GM12878 (cell line): Measurements from ENCODE around the gene ANKRD13C. TPM values are rescaled to one million over a fixed set of nuclear protein-coding genes. Genes with fewer than 3 reads are reported as not detected.

Source experiments
- ATAC-seq: fragments of 200-7000 bp; cut with Tn5 transposase; 3 replicates; pipeline ENCODE4 v1.9.1; 2020; ENCODE audit warnings: mild to moderate bottlenecking, moderate library complexity
- BruUV-seq: library from RNA; stranded (reverse); fragments of 400-500 nt; replicated peaks from 2 replicates; lab custom pipeline; 2021; lab: Mats Ljungman, UMichigan
- CTCF ChIA-PET: fragments of 300-600 bp; sonication (Branson Sonifier 250); formaldehyde crosslinking; extraction: SDS; loops from one replicate; lab custom pipeline; 2021; ENCODE audit warnings: inconsistent platforms; lab: Yijun Ruan, JAX
- POLR2A ChIA-PET: fragments of 350-600 bp; formaldehyde crosslinking; extraction: SDS; loops from one replicate; lab custom pipeline; 2021; ENCODE audit warnings: inconsistent platforms; lab: Charles Lee
- RAD21 ChIA-PET: fragments of 300-600 bp; sonication (Branson Sonifier 250); formaldehyde crosslinking; loops from one replicate; lab custom pipeline; 2023; ENCODE audit warnings: antibody characterized with exemption; ENCODE audit not compliant: unreplicated experiment; lab: Charles Lee
- SMC1A ChIA-PET: fragments of 300-600 bp; sonication (Branson Sonifier 250); formaldehyde crosslinking; loops from one replicate; lab custom pipeline; 2023; ENCODE audit not compliant: unreplicated experiment, uncharacterized antibody; lab: Charles Lee
- DNase-seq: peaks from one replicate; pipeline ENCODE4 v3.0.0-alpha.2; 2011; ENCODE audit warnings: low read depth, low spot score
- FAIRE-seq: peaks from 3 replicates; lab custom pipeline; 2011; peaks lifted over from hg19 to GRCh38; lab: Jason Lieb, UNC
- H2AFZ ChIP-seq: 2 replicates; pipeline ENCODE4 v1.6.0; 2011; ENCODE audit warnings: low read depth, low read length, control low read depth; ENCODE audit not compliant: control insufficient read depth
- H3K27ac ChIP-seq: 2 replicates; pipeline ENCODE4 v1.5.1; 2011; ENCODE audit warnings: control low read depth; ENCODE audit not compliant: control insufficient read depth, insufficient read depth
- H3K27me3 ChIP-seq, 2 experiments: replicated peaks in 1 of 2; 2 replicates each; pipeline versions ENCODE4 v1.6.0 to v1.6.1; 2011; ENCODE audit warnings: low read length in 1 of 2; ENCODE audit not compliant: control insufficient read depth in 2 of 2, insufficient read depth in 2 of 2
- H3K36me3 ChIP-seq, 2 experiments: 2 replicates each; pipeline ENCODE4 v1.5.1; 2011; ENCODE audit warnings: low read length in 1 of 2; ENCODE audit not compliant: control insufficient read depth in 2 of 2, insufficient read depth in 2 of 2
- H3K4me1 ChIP-seq: 2 replicates; pipeline ENCODE4 v1.6.1; 2011; ENCODE audit warnings: mild to moderate bottlenecking, low read length, moderate library complexity, mixed read lengths; ENCODE audit not compliant: control insufficient read depth, insufficient read depth
- H3K4me2 ChIP-seq: 2 replicates; pipeline ENCODE4 v1.6.0; 2011; ENCODE audit warnings: control low read depth; ENCODE audit not compliant: control insufficient read depth, insufficient read depth
- H3K4me3 ChIP-seq: fragments of 200-600 bp; sonication (generic); 2 replicates; pipeline ENCODE4 v1.5.1; 2016
- H3K79me2 ChIP-seq: 2 replicates; pipeline ENCODE4 v1.6.0; 2011; ENCODE audit warnings: low read length; ENCODE audit not compliant: control insufficient read depth, insufficient read depth
- H3K9ac ChIP-seq: 2 replicates; pipeline ENCODE4 v1.8.0; 2011; ENCODE audit warnings: low read length, control low read depth, mixed read lengths; ENCODE audit not compliant: control insufficient read depth, insufficient read depth
- H3K9me3 ChIP-seq: replicated peaks from 3 replicates; pipeline ENCODE4 v1.5.1; 2011; ENCODE audit warnings: mild to moderate bottlenecking, low read length; ENCODE audit not compliant: control insufficient read depth, insufficient read depth
- H4K20me1 ChIP-seq: 2 replicates; pipeline ENCODE4 v1.6.0; 2011; ENCODE audit not compliant: control insufficient read depth, insufficient read depth
- BCL11A ChIP-seq: IDR thresholded peaks from 2 replicates; pipeline ENCODE4 v1.6.1; 2011; ENCODE audit warnings: low read depth, low read length
- DPF2 ChIP-seq: fragments of 450-650 bp; IDR thresholded peaks from 2 replicates; pipeline ENCODE4 v1.6.1; 2017; ENCODE audit warnings: mild to moderate bottlenecking
- KDM1A ChIP-seq: fragments of 200-600 bp; sonication (generic); IDR thresholded peaks from 2 replicates; pipeline ENCODE4 v1.6.1; 2016; ENCODE audit warnings: borderline replicate concordance
- MLLT1 ChIP-seq: fragments of 450-650 bp; IDR thresholded peaks from 2 replicates; pipeline ENCODE4 v1.6.1; 2016; ENCODE audit warnings: mild to moderate bottlenecking
- NFYA ChIP-seq: IDR thresholded peaks from 2 replicates; pipeline ENCODE4 v1.6.1; 2011; ENCODE audit warnings: low read depth, mild to moderate bottlenecking, low read length, improper control_type of control experiment, borderline replicate concordance
- PAX5 ChIP-seq: IDR thresholded peaks from 2 replicates; pipeline ENCODE4 v1.6.1; 2011; ENCODE audit warnings: low read depth, low read length, borderline replicate concordance
- PBX3 ChIP-seq: IDR thresholded peaks from 2 replicates; pipeline ENCODE4 v1.6.1; 2011; ENCODE audit warnings: mild to moderate bottlenecking, low read depth, low read length, moderate library complexity; ENCODE audit not compliant: insufficient replicate concordance
- POLR2AphosphoS2 ChIP-seq: IDR thresholded peaks from 2 replicates; pipeline ENCODE4 v1.6.1; 2011; ENCODE audit warnings: low read depth, mild to moderate bottlenecking, low read length, improper control_type of control experiment, moderate library complexity
- SIX5 ChIP-seq: IDR thresholded peaks from 2 replicates; pipeline ENCODE4 v1.6.1; 2011; ENCODE audit warnings: mild to moderate bottlenecking, low read depth, low read length, moderate library complexity; ENCODE audit not compliant: severe bottlenecking
- SPI1 ChIP-seq: IDR thresholded peaks from 2 replicates; pipeline ENCODE4 v1.6.1; 2011; ENCODE audit warnings: low read depth, mild to moderate bottlenecking, low read length, moderate library complexity, borderline replicate concordance; ENCODE audit not compliant: insufficient read depth
- TCF12 ChIP-seq: IDR thresholded peaks from 2 replicates; pipeline ENCODE4 v1.6.1; 2011; ENCODE audit warnings: low read depth, mild to moderate bottlenecking, low read length
- YY1 ChIP-seq: IDR thresholded peaks from 2 replicates; pipeline ENCODE4 v1.6.1; 2011; ENCODE audit warnings: low read depth, mild to moderate bottlenecking, low read length
- WGBS: methylation state at CpG from one replicate; pipeline ENCODE4 v1.1.6; 2016; ENCODE audit warnings: low lambda C conversion rate; ENCODE audit not compliant: insufficient replicate concordance, insufficient coverage; ENCODE audit errors: missing lambda C conversion rate; 5-methylcytosine and 5-hydroxymethylcytosine counted together
- in situ Hi-C: fragments of 300-500 bp; cut with MboI; formaldehyde crosslinking; loops from 9 replicates; pipeline ENCODE4 v1.14.3; 2018; ENCODE audit warnings: mixed read lengths
- intact Hi-C: fragments of 100-400 bp; cut with micrococcal nuclease; formaldehyde crosslinking; loops from one replicate; pipeline ENCODE4 v1.14.2; 2022; ENCODE audit not compliant: unreplicated experiment
- polyA plus RNA-seq, 11 experiments: library from polyadenylated mRNA; depleted of rRNA in 4 of 11; unstranded in 6 of 11; stranded (reverse) in 5 of 11; fragments of >200 nt; fragmentation: Nextera tagmentation in 4 of 11; fragmentation: Illumina TruSeq in 1 of 11; extraction: Ambion mirVana in 4 of 11; extraction: Trizol in 1 of 11; gene quantifications; 1 replicate in 1 of 11; 2 replicates in 10 of 11; pipeline versions ENCODE4 v1.2.1 to v1.2.3, GENCODE V29; 2011 to 2016; ENCODE audit warnings: inconsistent platforms in 2 of 11, missing spikeins in 2 of 11, low read depth in 1 of 11
- total RNA-seq, 4 experiments: library from RNA; depleted of rRNA in 3 of 4; stranded (reverse); fragments of >200 nt in 3 of 4; fragmentation: Illumina TruSeq in 1 of 4; extraction: Trizol in 1 of 4; gene quantifications; 2 replicates each; pipeline versions ENCODE4 v1.2.1 to v1.2.3, GENCODE V29; 2013 to 2021
- TF ChIP-seq, protein P1 (sequence below): fragments of 450-650 bp; IDR thresholded peaks from 2 replicates; pipeline ENCODE4 v1.6.1; 2017; ENCODE audit warnings: low read depth, mild to moderate bottlenecking, moderate library complexity

The ANKRD13C gene
- total and polyA plus RNA-seq, 10 of the 15 experiments (the other 5 are each of a cell fraction or from before 2014, with no cell fraction given) = 3.7 to 24.4 (median 14.1) TPM

DNA sequence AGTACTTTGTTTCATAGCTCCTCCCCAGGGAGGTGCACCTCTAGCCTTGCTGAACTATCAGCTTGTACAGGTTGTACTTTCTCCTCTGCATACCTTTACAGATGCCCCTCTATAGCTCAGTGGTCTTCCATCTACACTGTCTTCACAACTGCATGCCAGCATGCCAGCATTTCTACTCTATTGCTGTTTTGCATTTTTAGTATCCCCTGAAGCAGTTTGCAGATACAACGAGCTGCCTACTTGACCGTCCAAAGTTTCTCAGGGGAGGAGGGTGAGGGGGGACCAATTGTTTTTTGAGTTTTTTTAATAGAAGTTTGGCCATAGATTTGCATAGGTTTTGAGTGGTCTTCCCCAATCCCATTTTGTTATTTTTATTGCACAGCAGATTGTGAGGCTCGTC, 29.0 kb upstream of the ANKRD13C start:
- Histone ChIP-seq H2AFZ (no peak overlapping the region), H3K27ac (no peak overlapping the region), H3K9ac (no peak overlapping the region), H3K4me3 (no peak overlapping the region), H3K4me2 (no peak overlapping the region), H4K20me1 (no peaks in the 10 kb centered on the region), H3K79me2 (no peaks in the 10 kb centered on the region), H3K9me3 (no peaks in the 10 kb centered on the region; the same call in 2 of the 3 replicates), H3K36me3 (no peaks in the 10 kb centered on the region), H3K27me3 (no peaks in the 10 kb centered on the region), H3K4me1 (no peaks in the 10 kb centered on the region)
- FAIRE-seq (no peak), DNase-seq (no peak), ATAC-seq (no peak)
- CTCF ChIA-PET = interaction anchor here (0.9 to 1.2 kb wide), 2 partner anchors 18 to 94 kb away, joined by 3 to 5 read pairs; no protein-coding TSS in a partner anchor
- intact Hi-C loops (loop anchor here (2.0 kb wide), 1 partner anchor 19 kb away; no protein-coding TSS in a partner anchor), in situ Hi-C loops (no loop called here)
- 94% methylated on average over 3 of the region's 3 CpGs for whole genome bisulfite sequencing
- RAD21 ChIA-PET = no interaction called here
- TF ChIP-seq MLLT1 (no peak), BCL11A (no peak)
- no TSS peak for BruUV-seq
- POLR2A ChIA-PET = interaction anchor here (1.1 kb wide), 1 partner anchor 18 kb away, joined by 3 read pairs; no protein-coding TSS in a partner anchor
- SMC1A ChIA-PET = interaction anchor here (0.7 to 1.7 kb wide), 5 partner anchors 13 to 31 kb away, joined by 3 to 5 read pairs (median 4); partner anchors contain the start of gene CTH

GRCh38 chr1:70382682-70383081, 28.2 kb upstream of the ANKRD13C start:
- SMC1A ChIA-PET = interaction anchor here (0.7 to 1.7 kb wide), 5 partner anchors 12 to 32 kb away, joined by 3 to 5 read pairs (median 4); partner anchors contain the start of gene CTH
- Histone ChIP-seq H3K4me2 (no peak overlapping the region), H3K4me3 (no peak overlapping the region), H3K9ac (no peak overlapping the region), H2AFZ (no peak overlapping the region), H3K9me3 (no peaks in the 10 kb centered on the region; the same call in 2 of the 3 replicates), H3K4me1 (no peaks in the 10 kb centered on the region), H3K27me3 (no peaks in the 10 kb centered on the region), H3K27ac (no peak overlapping the region), H4K20me1 (no peaks in the 10 kb centered on the region), H3K79me2 (no peaks in the 10 kb centered on the region), H3K36me3 (no peaks in the 10 kb centered on the region)
- RAD21 ChIA-PET = no interaction called here
- in situ Hi-C loops (no loop called here), intact Hi-C loops (loop anchor here (2.0 kb wide), 1 partner anchor 18 kb away; no protein-coding TSS in a partner anchor)
- POLR2A ChIA-PET = no interaction called here
- CTCF ChIA-PET = interaction anchor here (1.4 kb wide), 1 partner anchor 29 kb away, joined by 3 read pairs; the partner anchor contains the start of gene ANKRD13C
- ATAC-seq = peak; percentile 87
- DNase-seq = no peak
- FAIRE-seq = no peak
- no TSS peak for BruUV-seq
- TF ChIP-seq SPI1 (peak; percentile 89), SIX5 (no peak), YY1 (no peak), BCL11A (no peak), NFYA (no peak), DPF2 (0 out of 2 replicates have a peak, but pooled peaks have one; percentile 38), POLR2AphosphoS2 (no peak), PBX3 (no peak), KDM1A (no peak), TCF12 (no peak), PAX5 (no peak)
- TF ChIP-seq, protein P1, sequence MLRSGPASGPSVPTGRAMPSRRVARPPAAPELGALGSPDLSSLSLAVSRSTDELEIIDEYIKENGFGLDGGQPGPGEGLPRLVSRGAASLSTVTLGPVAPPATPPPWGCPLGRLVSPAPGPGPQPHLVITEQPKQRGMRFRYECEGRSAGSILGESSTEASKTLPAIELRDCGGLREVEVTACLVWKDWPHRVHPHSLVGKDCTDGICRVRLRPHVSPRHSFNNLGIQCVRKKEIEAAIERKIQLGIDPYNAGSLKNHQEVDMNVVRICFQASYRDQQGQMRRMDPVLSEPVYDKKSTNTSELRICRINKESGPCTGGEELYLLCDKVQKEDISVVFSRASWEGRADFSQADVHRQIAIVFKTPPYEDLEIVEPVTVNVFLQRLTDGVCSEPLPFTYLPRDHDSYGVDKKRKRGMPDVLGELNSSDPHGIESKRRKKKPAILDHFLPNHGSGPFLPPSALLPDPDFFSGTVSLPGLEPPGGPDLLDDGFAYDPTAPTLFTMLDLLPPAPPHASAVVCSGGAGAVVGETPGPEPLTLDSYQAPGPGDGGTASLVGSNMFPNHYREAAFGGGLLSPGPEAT = peak; percentile 55
